ENCODE data around the gene OR5H2. TPM values are rescaled to one million over a fixed set of nuclear protein-coding genes. Genes with fewer than 3 reads are reported as not detected.

Gene OR5H2
- total and polyA plus RNA-seq, 2 donors (not counting 1 experiment from before 2014, with no cell fraction given): not detected

- Histone ChIP-seq H3K27ac (ENCODE audit: insufficient read depth, low read length) (no peak overlapping the region), H3K36me3 (ENCODE audit: control insufficient read depth, insufficient read depth, low read length) (no peaks in the 10 kb centered on the region), H3K4me2 (ENCODE audit: extremely low read depth, insufficient read depth, low read length) (no peak overlapping the region), H3K9ac (ENCODE audit: insufficient read depth, low read length) (no peak overlapping the region), H3K4me3 (replicated peaks in 1 of 4; ENCODE audit: control extremely low read depth in 1 of 4, insufficient read depth in 1 of 4, low read depth in 3 of 4, low read length in 4 of 4) (no peak overlapping the region), H3K27me3 (ENCODE audit: control insufficient read depth, insufficient read depth, low read length) (no peaks in the 10 kb centered on the region), H4K20me1 (ENCODE audit: control insufficient read depth, extremely low read depth, insufficient read depth, low read length) (no peaks in the 10 kb centered on the region), H3K4me1 (ENCODE audit: control insufficient read depth, extremely low read depth, insufficient read depth, low read length) (no peaks in the 10 kb centered on the region), H2AFZ (ENCODE audit: low read length) (no peak overlapping the region), H3K79me2 (ENCODE audit: control insufficient read depth, insufficient read depth, low read length) (no peaks in the 10 kb centered on the region), H3K9me3 (ENCODE audit: control insufficient read depth, insufficient read depth, low read depth, low read length) (no peaks in the 10 kb centered on the region)
- no peak for DNase-seq (ENCODE audit: low read depth in 2 of 2)
- TF ChIP-seq CTCF (conservative IDR thresholded peaks at IDR 0.05 in 1 of 2, IDR thresholded peaks at IDR 0.05 in 1 of 2; ENCODE audit: low read depth in 1 of 2, low read length in 2 of 2): no peak
- no peak for TF ChIP-seq EZH2 (IDR thresholded peaks at IDR 0.05; ENCODE audit: low read length, missing control alignments)
Observed at GRCh38 chr3:98259707-98260106, 22.6 kb upstream of the OR5H2 start.

GRCh38 chr3:98262046-98262445 lies 20.3 kb upstream of the OR5H2 start:
- Histone ChIP-seq H3K4me1 (ENCODE audit: control insufficient read depth, extremely low read depth, insufficient read depth, low read length) (no peaks in the 10 kb centered on the region), H3K9ac (ENCODE audit: insufficient read depth, low read length) (no peak overlapping the region), H3K27ac (ENCODE audit: insufficient read depth, low read length) (no peak overlapping the region)

GRCh38 chr3:98263944-98264343 lies 18.4 kb upstream of the OR5H2 start, which contains the start of gene OR5H6:
Gene OR5H6 (plus strand): TSS chr3:98264244. CDS start chr3:98264333, 89 bp downstream.
- Histone ChIP-seq H3K36me3 (ENCODE audit: control insufficient read depth, insufficient read depth, low read length) (no peaks in the 10 kb centered on the region), H3K79me2 (ENCODE audit: control insufficient read depth, insufficient read depth, low read length) (no peaks in the 10 kb centered on the region), H3K4me1 (ENCODE audit: control insufficient read depth, extremely low read depth, insufficient read depth, low read length) (no peaks in the 10 kb centered on the region), H3K9ac (ENCODE audit: insufficient read depth, low read length) (no peak within 1 kb of the TSS), H2AFZ (ENCODE audit: low read length) (no peak within 1 kb of the TSS), H4K20me1 (ENCODE audit: control insufficient read depth, extremely low read depth, insufficient read depth, low read length) (no peaks in the 10 kb centered on the region), H3K9me3 (ENCODE audit: control insufficient read depth, insufficient read depth, low read depth, low read length) (no peaks in the 10 kb centered on the region), H3K27ac (ENCODE audit: insufficient read depth, low read length) (no peak within 1 kb of the TSS), H3K27me3 (ENCODE audit: control insufficient read depth, insufficient read depth, low read length) (no peaks in the 10 kb centered on the region), H3K4me3 (replicated peaks in 1 of 4; ENCODE audit: control extremely low read depth in 1 of 4, insufficient read depth in 1 of 4, low read depth in 3 of 4, low read length in 4 of 4) (no peak within 1 kb of the TSS), H3K4me2 (ENCODE audit: extremely low read depth, insufficient read depth, low read length) (no peak within 1 kb of the TSS)
- DNase-seq (ENCODE audit: low read depth in 2 of 2): no peak
- no peak for TF ChIP-seq EZH2 (IDR thresholded peaks at IDR 0.05; ENCODE audit: low read length, missing control alignments)
- no peak for TF ChIP-seq CTCF (conservative IDR thresholded peaks at IDR 0.05 in 1 of 2, IDR thresholded peaks at IDR 0.05 in 1 of 2; ENCODE audit: low read depth in 1 of 2, low read length in 2 of 2)

More at GRCh38 chr3:98262046-98262445, 20.3 kb upstream of the OR5H2 start:
- H3K36me3 ChIP-seq (ENCODE audit: control insufficient read depth, insufficient read depth, low read length): no peaks in the 10 kb centered on the region
- no peaks in the 10 kb centered on the region for H4K20me1 ChIP-seq (ENCODE audit: control insufficient read depth, extremely low read depth, insufficient read depth, low read length)
- no peak overlapping the region for H3K4me3 ChIP-seq (replicated peaks in 1 of 4; ENCODE audit: control extremely low read depth in 1 of 4, insufficient read depth in 1 of 4, low read depth in 3 of 4, low read length in 4 of 4)
- H3K79me2 ChIP-seq (ENCODE audit: control insufficient read depth, insufficient read depth, low read length): no peaks in the 10 kb centered on the region
- no peak overlapping the region for H3K4me2 ChIP-seq (ENCODE audit: extremely low read depth, insufficient read depth, low read length)
- no peaks in the 10 kb centered on the region for H3K27me3 ChIP-seq (ENCODE audit: control insufficient read depth, insufficient read depth, low read length)
- H3K9me3 ChIP-seq (ENCODE audit: control insufficient read depth, insufficient read depth, low read depth, low read length): no peaks in the 10 kb centered on the region
- no peak for TF ChIP-seq EZH2 (IDR thresholded peaks at IDR 0.05; ENCODE audit: low read length, missing control alignments)
- TF ChIP-seq CTCF (conservative IDR thresholded peaks at IDR 0.05 in 1 of 2, IDR thresholded peaks at IDR 0.05 in 1 of 2; ENCODE audit: low read depth in 1 of 2, low read length in 2 of 2): no peak
- H2AFZ ChIP-seq (ENCODE audit: low read length): no peak overlapping the region
- no peak for DNase-seq (ENCODE audit: low read depth in 2 of 2)

Data from fibroblast of lung (primary cell).